Adrenal gland (tissue), 5 donors: ENCODE data around the gene FARP1.

ENCODE experiments used
- CTCF ChIP-seq, 6 experiments: fragments of 450-650 bp in 4 of 6; fragments of 200-600 bp in 2 of 6; sonication (generic) in 1 of 6; IDR thresholded peaks; 1 replicate in 5 of 6; 2 replicates in 1 of 6; pipeline versions ENCODE4 v1.5.1 to v1.8.0; 2016 to 2021; ENCODE audit warnings: antibody characterized with exemption in 6 of 6, mild to moderate bottlenecking in 2 of 6, moderate library complexity in 1 of 6
- POLR2A ChIP-seq, 2 donors: fragments of 450-650 bp; IDR thresholded peaks; one replicate each; pipeline ENCODE4 v1.6.1; 2017; ENCODE audit warnings: antibody characterized with exemption in 2 of 2, mild to moderate bottlenecking in 2 of 2, moderate library complexity in 1 of 2
- donor health status: DM: no; HTN: no; CAD: no.

- TF ChIP-seq POLR2A (IDR thresholded peaks at IDR 0.05) (no peak), CTCF (IDR thresholded peaks at IDR 0.05) (no peak)
Observed at GRCh38 chr13:98368019-98368418, 225.1 kb downstream of the FARP1 start.
